Suprapubic skin (tissue), 4 donors: ENCODE measurements around the gene HOXC10.

ENCODE experiments used
- EP300 ChIP-seq: sonication (generic); formaldehyde crosslinking; IDR thresholded peaks from one replicate; pipeline ENCODE4 v1.6.1; 2017; ENCODE audit warnings: antibody characterized with exemption
- POLR2A ChIP-seq, 2 donors: fragments of 450-650 bp; IDR thresholded peaks; one replicate each; pipeline ENCODE4 v1.6.1; 2017; ENCODE audit warnings: antibody characterized with exemption in 2 of 2, mild to moderate bottlenecking in 2 of 2, moderate library complexity in 2 of 2
- POLR2AphosphoS5 ChIP-seq, 3 donors: sonication (generic); formaldehyde crosslinking; IDR thresholded peaks; one replicate each; pipeline ENCODE4 v1.6.1; 2017; ENCODE audit warnings: antibody characterized with exemption in 3 of 3
- TF ChIP-seq, protein P1 (sequence below), 2 donors: fragments of 200-600 bp in 1 of 2; fragments of 450-650 bp in 1 of 2; sonication (generic) in 1 of 2; IDR thresholded peaks; one replicate each; pipeline ENCODE4 v1.5.1; 2016 to 2019; ENCODE audit warnings: antibody characterized with exemption in 2 of 2, mild to moderate bottlenecking in 1 of 2, moderate library complexity in 1 of 2

- no peak for TF ChIP-seq POLR2A (IDR thresholded peaks at IDR 0.05)
- TF ChIP-seq, protein P1, sequence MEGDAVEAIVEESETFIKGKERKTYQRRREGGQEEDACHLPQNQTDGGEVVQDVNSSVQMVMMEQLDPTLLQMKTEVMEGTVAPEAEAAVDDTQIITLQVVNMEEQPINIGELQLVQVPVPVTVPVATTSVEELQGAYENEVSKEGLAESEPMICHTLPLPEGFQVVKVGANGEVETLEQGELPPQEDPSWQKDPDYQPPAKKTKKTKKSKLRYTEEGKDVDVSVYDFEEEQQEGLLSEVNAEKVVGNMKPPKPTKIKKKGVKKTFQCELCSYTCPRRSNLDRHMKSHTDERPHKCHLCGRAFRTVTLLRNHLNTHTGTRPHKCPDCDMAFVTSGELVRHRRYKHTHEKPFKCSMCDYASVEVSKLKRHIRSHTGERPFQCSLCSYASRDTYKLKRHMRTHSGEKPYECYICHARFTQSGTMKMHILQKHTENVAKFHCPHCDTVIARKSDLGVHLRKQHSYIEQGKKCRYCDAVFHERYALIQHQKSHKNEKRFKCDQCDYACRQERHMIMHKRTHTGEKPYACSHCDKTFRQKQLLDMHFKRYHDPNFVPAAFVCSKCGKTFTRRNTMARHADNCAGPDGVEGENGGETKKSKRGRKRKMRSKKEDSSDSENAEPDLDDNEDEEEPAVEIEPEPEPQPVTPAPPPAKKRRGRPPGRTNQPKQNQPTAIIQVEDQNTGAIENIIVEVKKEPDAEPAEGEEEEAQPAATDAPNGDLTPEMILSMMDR (IDR thresholded peaks at IDR 0.05) = no peak
- TF ChIP-seq EP300 = no peak
- no peak for TF ChIP-seq POLR2AphosphoS5 (IDR thresholded peaks at IDR 0.05)
These were observed 13.3 kb upstream of the HOXC10 start for GRCh38 chr12:53971686-53972085.
